C4-2B (cell line): ENCODE data around the gene ZGPAT.

Experiments used
- H3K27ac ChIP-seq: fragments of 450-650 bp; 2 replicates; pipeline ENCODE4 v1.5.1; 2017
- CTCF ChIP-seq: fragments of 450-650 bp; conservative IDR thresholded peaks from 2 replicates; pipeline ENCODE4 v1.5.1; 2017; ENCODE audit warnings: mild to moderate bottlenecking
- ZFX ChIP-seq: fragments of 450-650 bp; IDR thresholded peaks from 2 replicates; pipeline ENCODE4 v1.6.1; 2017

ZGPAT gene

GRCh38 chr20:63745424-63745805 is 37.6 kb downstream of the ZGPAT start:
- TF ChIP-seq ZFX = no peak
- no peak for TF ChIP-seq CTCF
- no peak overlapping the region for H3K27ac ChIP-seq

GRCh38 chr20:63745961-63746731 is 38.3 kb downstream of the ZGPAT start:
- no peak for TF ChIP-seq ZFX
- TF ChIP-seq CTCF = no peak
- H3K27ac ChIP-seq = no peak overlapping the region

- H3K27ac ChIP-seq = no peak overlapping the region
- TF ChIP-seq CTCF (no peak), ZFX (no peak)
Measured at GRCh38 chr20:63746751-63747315, 39.0 kb downstream of the ZGPAT start.

- H3K27ac ChIP-seq = no peak overlapping the region
- no peak for TF ChIP-seq ZFX
- TF ChIP-seq CTCF = no peak
Measured at GRCh38 chr20:63747622-63748069, 39.8 kb downstream of the ZGPAT start.

- no peak for TF ChIP-seq ZFX
- TF ChIP-seq CTCF = no peak
- H3K27ac ChIP-seq = no peak overlapping the region
Measured at GRCh38 chr20:63748070-63748933, 40.5 kb downstream of the ZGPAT start.

GRCh38 chr20:63748934-63749270 is 41.1 kb downstream of the ZGPAT start:
- no peak for TF ChIP-seq ZFX
- TF ChIP-seq CTCF = no peak
- no peak overlapping the region for H3K27ac ChIP-seq
